NCI-H69 (cell line): ENCODE data around the gene NUDT22.

Experiments used
- DNase-seq: peaks from one replicate; lab custom pipeline; 2025; lab: John Stamatoyannopoulos, UW

Gene NUDT22

GRCh38 chr11:64225608-64226506, at the start of gene NUDT22, which contains the start of gene TRPT1:
TSS of gene NUDT22 (plus strand) at chr11:64226274. CDS start at chr11:64226653, 379 bp downstream.
TSS of gene TRPT1 (minus strand) at chr11:64226186. CDS start at chr11:64225860, 326 bp downstream.
- peak; percentile 96 for DNase-seq

DNA sequence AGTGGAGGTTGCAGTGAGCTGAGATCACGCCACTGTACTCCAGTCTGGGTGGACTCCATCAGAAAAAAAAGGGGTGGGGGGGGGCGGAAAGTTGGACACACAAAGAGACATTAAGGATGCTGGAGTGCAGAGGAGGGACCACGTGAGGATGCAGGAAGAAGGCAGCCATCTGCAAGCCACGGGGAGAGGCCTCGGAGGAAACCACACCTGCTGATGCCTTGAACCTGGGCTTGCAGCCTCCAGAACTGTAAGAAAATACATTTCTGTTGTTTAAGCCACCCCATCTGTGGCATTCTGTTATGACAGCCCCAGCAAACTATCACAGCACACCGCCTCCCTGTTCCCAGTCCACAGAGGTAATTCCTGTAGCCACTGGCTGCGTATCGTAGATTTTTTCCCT, 49.3 kb upstream of the NUDT22 start:
- DNase-seq: no peak

DNA sequence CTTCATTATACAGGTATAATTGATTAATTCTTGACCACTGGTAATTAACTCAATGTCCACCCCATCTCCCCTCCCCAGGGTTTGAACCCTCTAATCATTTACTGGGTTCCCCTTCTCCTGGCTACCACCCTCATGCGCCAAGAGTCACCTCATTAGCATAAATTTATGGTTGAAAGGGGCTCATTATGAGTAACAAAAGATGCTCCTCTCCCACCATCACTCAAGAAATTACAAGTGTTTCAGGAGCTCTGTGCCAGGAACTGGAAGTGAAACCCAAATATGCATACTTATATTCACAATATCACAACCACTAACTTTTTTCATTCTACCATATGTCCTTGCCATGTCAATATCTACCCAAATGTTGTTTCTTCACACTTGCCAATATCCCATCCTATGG, 47.9 kb upstream of the NUDT22 start:
- DNase-seq: no peak

DNA sequence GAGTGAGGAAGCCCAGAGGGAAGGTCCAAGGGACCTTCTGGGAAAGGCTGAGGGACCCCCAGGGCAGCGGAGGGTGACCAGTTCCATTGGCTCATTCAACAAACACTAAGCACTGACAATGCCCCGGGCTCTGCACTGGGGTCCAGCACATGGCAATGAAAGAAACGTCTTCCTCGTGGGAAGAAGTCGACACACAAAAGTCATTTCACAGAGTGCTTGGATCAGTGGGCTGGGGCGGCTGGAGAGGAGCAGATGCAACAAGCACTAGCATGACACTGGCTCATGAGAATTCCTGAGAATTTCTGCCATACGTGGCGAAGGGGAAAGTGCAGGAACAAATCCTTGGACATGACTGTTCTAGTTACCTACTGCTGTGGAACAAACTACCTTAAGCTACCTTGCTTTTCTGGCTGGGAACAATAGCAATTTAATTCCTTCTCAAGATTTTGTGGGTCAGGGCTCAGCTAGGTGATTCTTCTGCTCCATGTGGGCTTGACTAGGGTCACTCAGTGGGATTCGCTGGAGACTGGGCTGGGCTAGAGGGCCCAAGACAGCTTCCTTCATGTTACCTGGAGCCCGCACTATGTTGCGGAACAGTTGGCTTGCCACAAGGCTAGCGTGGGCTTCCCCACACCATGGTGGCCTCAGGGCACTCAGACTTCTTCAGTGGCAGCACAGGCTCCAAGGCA, 47.0 kb upstream of the NUDT22 start:
- DNase-seq: no peak

DNA sequence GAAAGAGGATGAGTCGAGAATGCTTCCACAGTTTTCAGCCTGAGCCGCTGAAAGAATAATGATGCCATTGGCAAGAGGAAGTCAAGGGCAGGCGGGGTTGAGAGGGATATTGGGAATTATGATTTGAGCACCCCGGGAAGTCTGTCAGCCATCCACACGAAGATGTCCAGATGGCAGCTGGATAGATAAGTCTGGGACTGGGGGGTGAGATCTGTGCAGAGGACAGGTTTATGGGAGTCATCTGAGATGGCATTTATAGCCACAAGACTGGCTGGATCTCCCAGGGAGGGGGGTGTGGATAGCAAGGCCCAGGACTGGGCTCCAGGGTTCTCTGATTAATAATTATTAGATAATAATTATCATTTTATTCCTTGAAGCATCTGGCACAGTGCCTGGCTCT, 45.2 kb upstream of the NUDT22 start:
- peak; percentile 53 for DNase-seq

GRCh38 chr11:64181506-64182411, 44.3 kb upstream of the NUDT22 start:
- DNase-seq: peak; percentile 88

DNA sequence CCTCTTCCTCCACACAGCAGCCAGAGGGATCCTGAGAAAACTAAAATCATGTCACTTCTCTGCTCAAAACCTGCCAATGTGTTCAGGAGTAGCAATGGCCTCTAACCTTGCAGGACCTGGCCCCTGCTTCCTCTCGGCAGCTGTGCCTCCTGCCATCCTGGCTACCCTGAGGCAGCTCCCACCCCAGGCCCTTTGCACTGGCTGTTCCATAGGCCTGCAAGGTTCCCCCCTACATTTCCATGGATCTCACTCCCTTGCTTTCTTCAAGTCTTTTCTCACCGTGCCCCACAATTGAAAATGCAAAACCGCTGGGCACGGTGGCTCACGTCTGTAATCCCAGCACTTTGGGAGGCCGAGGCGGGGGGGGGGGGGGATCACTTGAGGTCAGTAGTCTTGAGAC, 42.2 kb upstream of the NUDT22 start:
- no peak for DNase-seq

DNA sequence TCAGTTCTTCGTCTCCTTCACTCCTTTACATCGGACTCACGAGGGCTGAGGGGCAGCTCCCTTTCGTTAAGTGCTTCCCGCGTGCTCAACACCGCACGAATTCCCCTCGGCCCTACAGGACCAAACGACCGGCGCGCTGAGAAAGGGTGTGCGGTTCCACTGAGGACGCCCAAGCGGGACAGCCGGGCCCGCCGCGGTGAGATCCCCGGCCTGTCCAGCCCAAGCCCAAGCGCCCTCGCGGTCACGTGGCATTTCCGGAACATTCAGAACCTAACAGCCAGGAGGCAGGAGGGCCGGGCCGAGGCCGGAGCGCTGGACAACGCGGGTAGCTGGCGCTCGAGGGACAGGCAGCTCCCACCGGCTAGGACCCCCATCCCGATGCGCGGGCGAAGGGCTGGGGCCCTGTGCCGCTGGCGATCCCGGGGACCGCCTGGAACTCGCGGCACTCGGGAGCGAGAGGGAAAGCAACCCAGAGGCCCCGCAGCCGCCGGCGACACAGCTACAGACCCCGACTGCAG, 40.8 kb upstream of the NUDT22 start:
- DNase-seq: peak; percentile 88

- peak; percentile 100 for DNase-seq
Observed at GRCh38 chr11:64185693-64186491, 40.2 kb upstream of the NUDT22 start, which contains the start of gene STIP1. TSS of gene STIP1 (plus strand) at chr11:64186171. CDS start at chr11:64186262, 91 bp downstream.

DNA sequence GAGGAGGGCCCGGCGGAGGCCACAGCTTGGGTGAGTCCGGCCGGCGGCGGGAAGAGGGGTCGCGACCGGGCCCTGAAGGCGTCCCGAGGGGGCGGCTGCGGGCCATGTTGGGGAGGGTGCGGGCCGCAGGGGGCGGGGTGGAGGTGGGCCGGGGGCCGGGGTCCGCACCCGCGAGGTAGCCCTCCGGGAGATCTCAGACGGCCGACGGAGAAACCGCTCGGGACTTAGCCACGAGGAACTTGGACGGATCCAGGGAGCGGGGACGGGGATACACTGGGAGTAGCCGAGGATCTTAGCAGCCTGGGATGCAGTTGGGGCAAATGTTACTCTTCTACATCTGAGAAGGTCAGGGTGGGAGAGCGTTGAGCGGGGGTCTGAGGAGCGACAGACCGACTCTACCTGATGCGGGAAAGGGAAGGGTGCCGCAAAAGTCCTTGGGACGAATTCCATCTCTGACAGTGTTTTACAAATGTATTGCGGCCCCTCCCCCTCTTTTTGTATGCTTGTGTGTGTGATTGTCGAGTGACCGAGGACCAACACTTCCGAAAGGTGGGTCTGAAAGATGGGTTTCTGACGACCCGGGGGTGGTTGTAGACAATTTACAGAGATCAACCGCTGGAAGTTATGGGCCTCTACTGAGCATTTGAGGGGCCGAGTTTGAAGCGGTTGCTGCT, 39.4 kb upstream of the NUDT22 start:
- peak; percentile 58 for DNase-seq

DNA sequence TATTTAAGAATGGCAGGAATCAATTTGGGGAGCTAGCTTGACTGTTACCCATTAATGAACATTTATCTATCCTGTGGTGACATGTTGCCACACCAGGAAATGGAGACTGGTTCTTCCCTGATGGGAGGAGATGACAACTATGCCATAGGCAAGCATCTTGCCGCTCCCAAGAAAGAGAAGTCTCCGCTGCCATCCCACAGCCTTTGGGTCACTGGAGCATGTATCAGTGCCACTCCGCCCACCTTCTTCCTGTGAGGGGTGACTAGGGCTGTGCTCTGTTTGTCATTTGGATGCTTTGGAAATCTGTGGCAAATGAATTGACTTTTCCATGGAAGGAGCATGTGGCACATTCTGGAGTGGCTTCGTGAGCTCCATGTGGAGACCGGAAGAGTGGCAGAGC, 33.6 kb upstream of the NUDT22 start:
- no peak for DNase-seq

DNA sequence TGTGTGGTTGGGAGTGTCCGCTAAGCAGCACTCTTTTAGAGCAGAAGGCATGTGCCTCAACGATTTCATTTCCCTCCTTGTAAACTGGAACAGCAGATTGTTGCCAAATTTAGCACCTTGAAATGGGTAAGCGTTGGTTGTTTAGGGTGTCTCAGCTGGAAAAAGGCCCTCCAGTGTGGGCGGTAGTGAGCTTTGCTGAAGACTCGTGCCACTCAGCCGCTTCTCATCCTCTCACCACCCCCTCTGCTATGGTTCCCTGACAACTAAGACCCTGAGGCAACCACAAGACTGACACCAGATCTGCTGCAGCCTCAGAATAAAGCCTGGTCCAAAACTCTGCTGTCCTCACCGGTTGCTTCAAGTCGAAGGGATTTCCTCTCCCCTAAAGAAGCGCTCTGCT, 29.4 kb upstream of the NUDT22 start:
- no peak for DNase-seq

GRCh38 chr11:64198511-64198910, 27.6 kb upstream of the NUDT22 start:
- no peak for DNase-seq

GRCh38 chr11:64201543-64201942, 24.5 kb upstream of the NUDT22 start:
- no peak for DNase-seq

DNA sequence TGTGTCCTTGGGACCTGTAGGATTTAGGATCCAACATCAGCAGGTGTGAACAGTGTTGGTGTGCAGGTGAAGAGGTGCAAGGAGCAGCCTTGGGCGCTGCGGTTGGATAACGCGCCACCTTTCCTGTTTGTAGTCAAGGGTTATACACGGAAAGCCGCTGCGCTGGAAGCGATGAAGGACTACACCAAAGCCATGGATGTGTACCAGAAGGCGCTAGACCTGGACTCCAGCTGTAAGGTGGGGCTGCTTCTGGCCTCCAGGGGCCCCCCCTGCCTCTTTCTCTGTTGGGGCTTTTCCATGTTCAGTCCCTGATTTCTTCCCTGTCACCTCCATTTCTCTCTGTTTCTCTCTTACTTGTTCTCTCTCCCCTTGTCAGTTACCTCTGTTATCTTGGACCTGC, 23.1 kb upstream of the NUDT22 start:
- no peak for DNase-seq

GRCh38 chr11:64203421-64204079, 22.5 kb upstream of the NUDT22 start:
- DNase-seq: no peak

DNA sequence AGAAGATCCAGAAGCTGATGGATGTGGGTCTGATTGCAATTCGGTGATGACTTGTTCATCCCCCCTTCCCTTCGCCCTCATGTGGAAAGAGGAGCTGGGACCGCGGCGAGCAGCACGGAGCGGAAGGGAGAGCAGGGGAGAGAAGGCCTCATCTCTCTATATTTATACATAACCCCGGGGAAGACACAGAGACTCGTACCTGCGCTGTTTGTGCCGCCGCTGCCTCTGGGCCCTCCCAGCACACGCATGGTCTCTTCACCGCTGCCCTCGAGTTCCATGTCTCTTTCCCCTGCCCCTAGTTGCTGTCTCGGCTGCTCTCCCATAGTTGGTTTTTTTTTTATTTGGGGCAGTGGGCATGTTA, 22.0 kb upstream of the NUDT22 start:
- no peak for DNase-seq

GRCh38 chr11:64204464-64204989, 21.5 kb upstream of the NUDT22 start:
- peak; percentile 95 for DNase-seq

GRCh38 chr11:64206457-64207255, 19.4 kb upstream of the NUDT22 start, which contains the start of gene FERMT3:
TSS of gene FERMT3 (plus strand) at chr11:64206721. CDS start at chr11:64207365, 644 bp downstream.
- no peak for DNase-seq
